GM12878 (cell line): ENCODE measurements around the gene MBNL1. TPM values are rescaled to one million over a fixed set of nuclear protein-coding genes. Genes with fewer than 3 reads are reported as not detected.

Experiments used
- ATAC-seq: fragments of 200-7000 bp; cut with Tn5 transposase; 3 replicates; pipeline ENCODE4 v1.9.1; 2020; ENCODE audit warnings: mild to moderate bottlenecking, moderate library complexity
- BruUV-seq: library from RNA; stranded (reverse); fragments of 400-500 nt; replicated peaks from 2 replicates; lab custom pipeline; 2021; lab: Mats Ljungman, UMichigan
- CTCF ChIA-PET: fragments of 300-600 bp; sonication (Branson Sonifier 250); formaldehyde crosslinking; extraction: SDS; loops from one replicate; lab custom pipeline; 2021; ENCODE audit warnings: inconsistent platforms; lab: Yijun Ruan, JAX
- POLR2A ChIA-PET: fragments of 350-600 bp; formaldehyde crosslinking; extraction: SDS; loops from one replicate; lab custom pipeline; 2021; ENCODE audit warnings: inconsistent platforms; lab: Charles Lee
- RAD21 ChIA-PET: fragments of 300-600 bp; sonication (Branson Sonifier 250); formaldehyde crosslinking; loops from one replicate; lab custom pipeline; 2023; ENCODE audit warnings: antibody characterized with exemption; ENCODE audit not compliant: unreplicated experiment; lab: Charles Lee
- SMC1A ChIA-PET: fragments of 300-600 bp; sonication (Branson Sonifier 250); formaldehyde crosslinking; loops from one replicate; lab custom pipeline; 2023; ENCODE audit not compliant: unreplicated experiment, uncharacterized antibody; lab: Charles Lee
- DNase-seq: peaks from one replicate; pipeline ENCODE4 v3.0.0-alpha.2; 2011; ENCODE audit warnings: low read depth, low spot score
- FAIRE-seq: peaks from 3 replicates; lab custom pipeline; 2011; peaks lifted over from hg19 to GRCh38; lab: Jason Lieb, UNC
- H2AFZ ChIP-seq: 2 replicates; pipeline ENCODE4 v1.6.0; 2011; ENCODE audit warnings: low read depth, low read length, control low read depth; ENCODE audit not compliant: control insufficient read depth
- H3K27ac ChIP-seq: 2 replicates; pipeline ENCODE4 v1.5.1; 2011; ENCODE audit warnings: control low read depth; ENCODE audit not compliant: control insufficient read depth, insufficient read depth
- H3K27me3 ChIP-seq, 2 experiments: replicated peaks in 1 of 2; 2 replicates each; pipeline versions ENCODE4 v1.6.0 to v1.6.1; 2011; ENCODE audit warnings: low read length in 1 of 2; ENCODE audit not compliant: control insufficient read depth in 2 of 2, insufficient read depth in 2 of 2
- H3K36me3 ChIP-seq, 2 experiments: 2 replicates each; pipeline ENCODE4 v1.5.1; 2011; ENCODE audit warnings: low read length in 1 of 2; ENCODE audit not compliant: control insufficient read depth in 2 of 2, insufficient read depth in 2 of 2
- H3K4me1 ChIP-seq: 2 replicates; pipeline ENCODE4 v1.6.1; 2011; ENCODE audit warnings: mild to moderate bottlenecking, low read length, moderate library complexity, mixed read lengths; ENCODE audit not compliant: control insufficient read depth, insufficient read depth
- H3K4me2 ChIP-seq: 2 replicates; pipeline ENCODE4 v1.6.0; 2011; ENCODE audit warnings: control low read depth; ENCODE audit not compliant: control insufficient read depth, insufficient read depth
- H3K4me3 ChIP-seq: fragments of 200-600 bp; sonication (generic); 2 replicates; pipeline ENCODE4 v1.5.1; 2016
- H3K79me2 ChIP-seq: 2 replicates; pipeline ENCODE4 v1.6.0; 2011; ENCODE audit warnings: low read length; ENCODE audit not compliant: control insufficient read depth, insufficient read depth
- H3K9ac ChIP-seq: 2 replicates; pipeline ENCODE4 v1.8.0; 2011; ENCODE audit warnings: low read length, control low read depth, mixed read lengths; ENCODE audit not compliant: control insufficient read depth, insufficient read depth
- H3K9me3 ChIP-seq: replicated peaks from 3 replicates; pipeline ENCODE4 v1.5.1; 2011; ENCODE audit warnings: mild to moderate bottlenecking, low read length; ENCODE audit not compliant: control insufficient read depth, insufficient read depth
- H4K20me1 ChIP-seq: 2 replicates; pipeline ENCODE4 v1.6.0; 2011; ENCODE audit not compliant: control insufficient read depth, insufficient read depth
- TBL1XR1 ChIP-seq: IDR thresholded peaks from 2 replicates; pipeline ENCODE4 v1.6.1; 2012; ENCODE audit warnings: low read depth, low read length, improper control_type of control experiment
- ZBTB40 ChIP-seq: fragments of 450-650 bp; IDR thresholded peaks from 2 replicates; pipeline ENCODE4 v1.6.1; 2016; ENCODE audit warnings: mild to moderate bottlenecking, moderate library complexity, borderline replicate concordance
- WGBS: methylation state at CpG from one replicate; pipeline ENCODE4 v1.1.6; 2016; ENCODE audit warnings: low lambda C conversion rate; ENCODE audit not compliant: insufficient replicate concordance, insufficient coverage; ENCODE audit errors: missing lambda C conversion rate; 5-methylcytosine and 5-hydroxymethylcytosine counted together
- in situ Hi-C: fragments of 300-500 bp; cut with MboI; formaldehyde crosslinking; loops from 9 replicates; pipeline ENCODE4 v1.14.3; 2018; ENCODE audit warnings: mixed read lengths
- intact Hi-C: fragments of 100-400 bp; cut with micrococcal nuclease; formaldehyde crosslinking; loops from one replicate; pipeline ENCODE4 v1.14.2; 2022; ENCODE audit not compliant: unreplicated experiment
- polyA plus RNA-seq, 11 experiments: library from polyadenylated mRNA; depleted of rRNA in 4 of 11; unstranded in 6 of 11; stranded (reverse) in 5 of 11; fragments of >200 nt; fragmentation: Nextera tagmentation in 4 of 11; fragmentation: Illumina TruSeq in 1 of 11; extraction: Ambion mirVana in 4 of 11; extraction: Trizol in 1 of 11; gene quantifications; 1 replicate in 1 of 11; 2 replicates in 10 of 11; pipeline versions ENCODE4 v1.2.1 to v1.2.3, GENCODE V29; 2011 to 2016; ENCODE audit warnings: inconsistent platforms in 2 of 11, missing spikeins in 2 of 11, low read depth in 1 of 11
- total RNA-seq, 4 experiments: library from RNA; depleted of rRNA in 3 of 4; stranded (reverse); fragments of >200 nt in 3 of 4; fragmentation: Illumina TruSeq in 1 of 4; extraction: Trizol in 1 of 4; gene quantifications; 2 replicates each; pipeline versions ENCODE4 v1.2.1 to v1.2.3, GENCODE V29; 2013 to 2021

The MBNL1 gene
- total and polyA plus RNA-seq, 10 of the 15 experiments (the other 5 are each of a cell fraction or from before 2014, with no cell fraction given) = 59.6 to 337 (median 143) TPM

DNA sequence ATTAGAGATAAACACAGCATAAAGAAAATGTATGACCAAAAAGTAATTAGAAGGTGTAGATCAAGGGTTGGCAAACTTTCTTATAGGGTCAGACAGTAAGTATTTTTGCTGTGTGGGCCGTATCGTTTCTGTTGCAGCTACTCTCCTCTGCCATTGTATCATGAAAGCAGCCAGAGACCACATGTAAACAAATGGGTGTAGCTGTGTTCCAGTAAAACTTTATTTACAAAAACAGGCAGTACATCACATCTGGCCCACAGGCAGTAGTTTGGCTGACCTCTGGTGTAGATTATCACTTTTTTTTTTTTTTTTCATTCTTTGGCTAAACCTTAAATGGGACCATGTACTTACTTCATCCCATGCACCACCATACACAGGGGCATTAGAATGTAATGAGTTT lies 190.8 kb downstream of the MBNL1 start:
- Histone ChIP-seq H3K4me1 (no peaks in the 10 kb centered on the region), H3K4me2 (no peak overlapping the region), H3K27me3 (no peaks in the 10 kb centered on the region), H2AFZ (no peak overlapping the region), H3K9me3 (no peaks in the 10 kb centered on the region), H3K27ac (no peak overlapping the region), H3K9ac (no peak overlapping the region), H3K4me3 (no peak overlapping the region), H3K79me2 (no peaks in the 10 kb centered on the region), H4K20me1 (no peaks in the 10 kb centered on the region), H3K36me3 (peaks cover 9 to 18% of the 10 kb centered on the region in 2 experiments)
- FAIRE-seq = no peak
- ChIA-PET RAD21 (no interaction called here), SMC1A (interaction anchor here (0.7 to 1.8 kb wide), 4 partner anchors 12 to 276 kb away, joined by 3 to 5 read pairs (median 4); no protein-coding TSS in a partner anchor), CTCF (interaction anchor here (1.0 to 1.2 kb wide), 2 partner anchors 11 to 13 kb away, joined by 6 to 7 read pairs; no protein-coding TSS in a partner anchor), POLR2A (no interaction called here)
- intact Hi-C loops = no loop called here
- TF ChIP-seq TBL1XR1 = no peak
- TF ChIP-seq ZBTB40 = peak; percentile 24; the same call in 1 of the 2 replicates
- no peak for DNase-seq
- ATAC-seq = no peak
- 100% methylated on average over 2 of the region's 2 CpGs for WGBS
- in situ Hi-C loops = no loop called here
- BruUV-seq = no TSS peak
